GM12892 (cell line): ENCODE results near the gene CRIP3.

Experiments used
- DNase-seq: peaks from one replicate; pipeline ENCODE4 v3.0.0; 2011; ENCODE audit not compliant: insufficient read length
- FAIRE-seq: peaks from 2 replicates; lab custom pipeline; 2011; peaks lifted over from hg19 to GRCh38; lab: Jason Lieb, UNC
- POLR2A ChIP-seq: IDR thresholded peaks from 2 replicates; pipeline ENCODE4 v1.6.1; 2011; ENCODE audit warnings: low read depth, low read length, control low read depth
- POLR2AphosphoS5 ChIP-seq: IDR thresholded peaks from 2 replicates; pipeline ENCODE4 v1.6.1; 2011; ENCODE audit warnings: low read depth, low read length, control low read depth
- TAF1 ChIP-seq: IDR thresholded peaks from 2 replicates; pipeline ENCODE4 v1.6.1; 2011; ENCODE audit warnings: low read depth, mild to moderate bottlenecking, control low read depth, low read length, borderline replicate concordance

The CRIP3 gene

GRCh38 chr6:43263314-43264178 is 45.1 kb downstream of the CRIP3 start:
- TF ChIP-seq POLR2A (no peak), TAF1 (no peak), POLR2AphosphoS5 (no peak)
- FAIRE-seq, result peak; percentile 90
- DNase-seq, result peak; percentile 93

- DNase-seq (no peak), FAIRE-seq (no peak)
- TF ChIP-seq POLR2AphosphoS5, result no peak
These were observed 45.8 kb downstream of the CRIP3 start for GRCh38 chr6:43262780-43263313.

- FAIRE-seq (no peak), DNase-seq (no peak)
- no peak for TF ChIP-seq POLR2AphosphoS5
- no peak for TF ChIP-seq TAF1
- TF ChIP-seq POLR2A, result no peak
These were observed 46.4 kb downstream of the CRIP3 start for GRCh38 chr6:43262000-43262779.

- FAIRE-seq, result no peak
These were observed 47.4 kb downstream of the CRIP3 start for GRCh38 chr6:43261198-43261597.

GRCh38 chr6:43260791-43261190 is 47.8 kb downstream of the CRIP3 start:
- FAIRE-seq (no peak), DNase-seq (no peak)
- TF ChIP-seq POLR2A (no peak), POLR2AphosphoS5 (no peak), TAF1 (no peak)

More at GRCh38 chr6:43261198-43261597, 47.4 kb downstream of the CRIP3 start:
- TF ChIP-seq TAF1, result no peak
- no peak for DNase-seq

- no peak for TF ChIP-seq TAF1
- no peak for TF ChIP-seq POLR2AphosphoS5
- TF ChIP-seq POLR2A, result no peak
- DNase-seq (no peak), FAIRE-seq (no peak)
These were observed 49.6 kb downstream of the CRIP3 start for GRCh38 chr6:43258807-43259686.

GRCh38 chr6:43258180-43258579 is 50.4 kb downstream of the CRIP3 start:
- no peak for FAIRE-seq
- no peak for TF ChIP-seq POLR2AphosphoS5
- TF ChIP-seq TAF1, result no peak
- TF ChIP-seq POLR2A, result no peak
- no peak for DNase-seq

- DNase-seq, result no peak
- no peak for TF ChIP-seq POLR2A
These were observed 51.1 kb downstream of the CRIP3 start for GRCh38 chr6:43257367-43258145.

GRCh38 chr6:43256670-43257366 is 51.8 kb downstream of the CRIP3 start:
- DNase-seq (no peak), FAIRE-seq (no peak)
- TF ChIP-seq POLR2A, result no peak
- no peak for TF ChIP-seq POLR2AphosphoS5
- no peak for TF ChIP-seq TAF1

More at GRCh38 chr6:43257367-43258145, 51.1 kb downstream of the CRIP3 start:
- FAIRE-seq, result peak; percentile 64
